Mesenchymal stem cell (in vitro differentiated cells and primary cell): ENCODE results near the gene PDCD2.

Source experiments
- DNase-seq: peaks from one replicate; pipeline ENCODE4 v3.0.0-alpha.2; 2013
- H2AFZ ChIP-seq: one replicate; pipeline ENCODE4 v1.6.1; 2013; ENCODE audit warnings: low read depth, mild to moderate bottlenecking, control low read depth, inconsistent platforms, low read length, moderate library complexity
- H2AK5ac ChIP-seq: 2 replicates; pipeline ENCODE4 v1.6.1; 2013; ENCODE audit warnings: low read length, moderate library complexity, mild to moderate bottlenecking, inconsistent platforms; ENCODE audit not compliant: severe bottlenecking
- H2BK120ac ChIP-seq: one replicate; pipeline ENCODE4 v1.6.1; 2013; ENCODE audit warnings: low read depth, mild to moderate bottlenecking, inconsistent platforms, low read length, moderate library complexity
- H2BK12ac ChIP-seq, 2 experiments: one replicate each; pipeline ENCODE4 v1.6.1; 2013; ENCODE audit warnings: inconsistent platforms in 2 of 2, low read length in 2 of 2, mild to moderate bottlenecking in 2 of 2, moderate library complexity in 2 of 2, control low read depth in 1 of 2
- H2BK15ac ChIP-seq: one replicate; pipeline ENCODE4 v1.6.1; 2013; ENCODE audit warnings: mild to moderate bottlenecking, low read depth, inconsistent platforms; ENCODE audit not compliant: poor library complexity, severe bottlenecking
- H2BK5ac ChIP-seq: 2 replicates; pipeline ENCODE4 v1.6.1; 2013; ENCODE audit warnings: low read depth, mild to moderate bottlenecking, low read length, control low read depth, inconsistent platforms; ENCODE audit not compliant: poor library complexity, severe bottlenecking
- H3K14ac ChIP-seq, 2 experiments: one replicate each; pipeline ENCODE4 v1.6.1; 2013; ENCODE audit warnings: inconsistent platforms in 2 of 2, low read length in 2 of 2, control low read depth in 1 of 2, mild to moderate bottlenecking in 1 of 2, moderate library complexity in 1 of 2
- H3K18ac ChIP-seq, 2 experiments: one replicate each; pipeline ENCODE4 v1.6.1; 2013; ENCODE audit warnings: inconsistent platforms in 2 of 2, low read length in 2 of 2, control low read depth in 1 of 2, low read depth in 1 of 2, mild to moderate bottlenecking in 1 of 2
- H3K23ac ChIP-seq, 2 experiments: one replicate each; pipeline ENCODE4 v1.6.1; 2013; ENCODE audit warnings: inconsistent platforms in 2 of 2, low read length in 2 of 2, mild to moderate bottlenecking in 2 of 2, moderate library complexity in 2 of 2, control low read depth in 1 of 2
- H3K27ac ChIP-seq: 2 replicates; pipeline ENCODE4 v1.5.1; 2013; ENCODE audit warnings: mild to moderate bottlenecking, moderate library complexity, low read length, control low read depth, inconsistent platforms; ENCODE audit not compliant: poor library complexity, severe bottlenecking
- H3K27me3 ChIP-seq, 2 experiments: 2 replicates each; pipeline versions ENCODE4 v1.6.1 to v1.7.0; 2013; ENCODE audit warnings: low read length in 2 of 2, mild to moderate bottlenecking in 2 of 2, moderate library complexity in 2 of 2, control low read depth in 1 of 2, inconsistent platforms in 1 of 2; ENCODE audit not compliant: control insufficient read depth in 1 of 2, insufficient read depth in 1 of 2
- H3K36me3 ChIP-seq, 2 experiments: 2 replicates each; pipeline versions ENCODE4 v1.6.1 to v1.7.0; 2013; ENCODE audit warnings: low read length in 2 of 2, control low read depth in 1 of 2, inconsistent platforms in 1 of 2, low read depth in 1 of 2, mild to moderate bottlenecking in 1 of 2; ENCODE audit not compliant: insufficient read depth in 2 of 2, control insufficient read depth in 1 of 2
- H3K4ac ChIP-seq, 2 experiments: one replicate each; pipeline ENCODE4 v1.6.1; 2013; ENCODE audit warnings: inconsistent platforms in 2 of 2, low read length in 2 of 2, mild to moderate bottlenecking in 2 of 2, moderate library complexity in 2 of 2, control low read depth in 1 of 2, low read depth in 1 of 2
- H3K4me1 ChIP-seq: 2 replicates; pipeline ENCODE4 v1.6.1; 2013; ENCODE audit warnings: low read depth, low read length, control low read depth; ENCODE audit not compliant: control insufficient read depth, insufficient read depth
- H3K4me2 ChIP-seq: 2 replicates; pipeline ENCODE4 v1.6.1; 2013; ENCODE audit warnings: low read length, mild to moderate bottlenecking, inconsistent platforms; ENCODE audit not compliant: poor library complexity, severe bottlenecking
- H3K4me3 ChIP-seq, 2 experiments: 2 replicates each; pipeline versions ENCODE4 v1.5.1 to v1.7.0; 2013; ENCODE audit warnings: low read length in 2 of 2, mild to moderate bottlenecking in 2 of 2, control low read depth in 1 of 2, low read depth in 1 of 2; ENCODE audit not compliant: insufficient read depth in 1 of 2
- H3K79me1 ChIP-seq: replicated peaks from 2 replicates; pipeline ENCODE4 v1.6.1; 2013; ENCODE audit warnings: mild to moderate bottlenecking, control low read depth, low read length, inconsistent platforms; ENCODE audit not compliant: poor library complexity, severe bottlenecking
- H3K9ac ChIP-seq: 2 replicates; pipeline ENCODE4 v1.7.0; 2013; ENCODE audit warnings: mild to moderate bottlenecking, low read length, moderate library complexity
- H3K9me3 ChIP-seq: 2 replicates; pipeline ENCODE4 v1.7.0; 2013; ENCODE audit warnings: mild to moderate bottlenecking, low read length; ENCODE audit not compliant: control insufficient read depth
- H4K8ac ChIP-seq: one replicate; pipeline ENCODE4 v1.6.1; 2013; ENCODE audit warnings: inconsistent platforms, mild to moderate bottlenecking, low read length, moderate library complexity
- H4K91ac ChIP-seq: one replicate; pipeline ENCODE4 v1.6.1; 2013; ENCODE audit warnings: mild to moderate bottlenecking, low read length, inconsistent platforms
- WGBS: methylation state at CpG from one replicate; pipeline ENCODE4 v1.1.7; 2013; ENCODE audit warnings: mixed read lengths; 5-methylcytosine and 5-hydroxymethylcytosine counted together

The PDCD2 gene

GRCh38 chr6:170605574-170606259 lies 21.3 kb upstream of the PDCD2 start:
- Histone ChIP-seq H2BK15ac (no peak overlapping the region), H3K9me3 (no peaks in the 10 kb centered on the region), H3K4ac (no peak overlapping the region), H2BK12ac (no peak overlapping the region), H3K14ac (no peak overlapping the region), H3K18ac (no peak overlapping the region), H3K36me3 (no peaks in the 10 kb centered on the region), H2AFZ (no peak overlapping the region), H3K27ac (no peak overlapping the region), H2AK5ac (no peak overlapping the region), H3K4me2 (no peak overlapping the region), H4K8ac (no peak overlapping the region), H2BK120ac (no peak overlapping the region), H2BK5ac (no peak overlapping the region), H3K4me1 (no peaks in the 10 kb centered on the region), H3K9ac (no peak overlapping the region), H3K4me3 (no peak overlapping the region), H3K27me3 (peaks cover 12 to 26% of the 10 kb centered on the region in 2 experiments), H3K79me1 (no peaks in the 10 kb centered on the region), H3K23ac (no peak overlapping the region), H4K91ac (no peak overlapping the region)
- 82% methylated on average over 6 of the region's 6 CpGs for WGBS
- no peak for DNase-seq

- no peak overlapping the region for H4K91ac ChIP-seq
These were observed 12.8 kb upstream of the PDCD2 start for GRCh38 chr6:170597278-170597677.

GRCh38 chr6:170596426-170596825 lies 12.0 kb upstream of the PDCD2 start:
- H2AK5ac ChIP-seq, result no peak overlapping the region
- H3K79me1 ChIP-seq, result no peaks in the 10 kb centered on the region
- H2AFZ ChIP-seq, result no peak overlapping the region
- no peak overlapping the region for H3K4ac ChIP-seq
- peaks cover 17% of the 10 kb centered on the region for H3K9me3 ChIP-seq
- no peak overlapping the region for H3K27ac ChIP-seq
- H3K9ac ChIP-seq, result no peak overlapping the region
- no peak overlapping the region for H2BK12ac ChIP-seq
- no peak overlapping the region for H2BK120ac ChIP-seq
- H3K4me2 ChIP-seq, result no peak overlapping the region
- H3K23ac ChIP-seq, result no peak overlapping the region
- H3K36me3 ChIP-seq, result no peaks in the 10 kb centered on the region
- no peak overlapping the region for H3K4me3 ChIP-seq
- no peak overlapping the region for H3K18ac ChIP-seq
- DNase-seq, result no peak
- no peak overlapping the region for H4K91ac ChIP-seq
- H3K4me1 ChIP-seq, result no peaks in the 10 kb centered on the region
- peaks cover 3 to 7% of the 10 kb centered on the region in 2 experiments for H3K27me3 ChIP-seq
- no peak overlapping the region for H2BK5ac ChIP-seq
- no peak overlapping the region for H3K14ac ChIP-seq
- no peak overlapping the region for H2BK15ac ChIP-seq
- H4K8ac ChIP-seq, result no peak overlapping the region

More at GRCh38 chr6:170597278-170597677, 12.8 kb upstream of the PDCD2 start:
- Histone ChIP-seq H2AK5ac (no peak overlapping the region), H3K9me3 (peaks cover 8% of the 10 kb centered on the region), H3K23ac (no peak overlapping the region), H3K9ac (no peak overlapping the region), H4K8ac (no peak overlapping the region), H3K27ac (no peak overlapping the region), H3K4me1 (no peaks in the 10 kb centered on the region), H3K4me3 (no peak overlapping the region), H2BK120ac (no peak overlapping the region), H3K4ac (no peak overlapping the region), H2BK5ac (no peak overlapping the region), H3K18ac (no peak overlapping the region), H3K14ac (no peak overlapping the region), H3K79me1 (no peaks in the 10 kb centered on the region), H3K27me3 (peaks cover 3 to 7% of the 10 kb centered on the region in 2 experiments), H2BK15ac (no peak overlapping the region), H3K36me3 (no peaks in the 10 kb centered on the region), H3K4me2 (no peak overlapping the region), H2BK12ac (no peak overlapping the region), H2AFZ (no peak overlapping the region)
- DNase-seq, result no peak

GRCh38 chr6:170590725-170591124 lies 6.3 kb upstream of the PDCD2 start:
- Histone ChIP-seq H2BK5ac (no peak overlapping the region), H3K23ac (no peak overlapping the region), H4K91ac (no peak overlapping the region), H3K4me2 (no peak overlapping the region), H3K79me1 (no peaks in the 10 kb centered on the region), H3K36me3 (no peaks in the 10 kb centered on the region), H2BK12ac (no peak overlapping the region), H3K4ac (no peak overlapping the region), H3K14ac (no peak overlapping the region), H3K27me3 (no peaks in the 10 kb centered on the region), H2AFZ (no peak overlapping the region), H3K27ac (no peak overlapping the region), H3K18ac (no peak overlapping the region), H3K4me1 (no peaks in the 10 kb centered on the region), H3K9ac (no peak overlapping the region), H2AK5ac (no peak overlapping the region), H3K9me3 (peaks cover 31% of the 10 kb centered on the region), H2BK120ac (no peak overlapping the region), H2BK15ac (no peak overlapping the region), H4K8ac (no peak overlapping the region), H3K4me3 (no peak overlapping the region)
- 100% methylated on average over 1 of the region's 1 CpG for WGBS
- no peak for DNase-seq
